Neural progenitor cell (in vitro differentiated cells): ENCODE measurements around the gene SPOCK1.

Experiments used
- EZH2 ChIP-seq: fragments of 200-600 bp; sonication (generic); IDR thresholded peaks from 2 replicates; pipeline ENCODE4 v1.6.1; 2017; ENCODE audit warnings: antibody characterized with exemption, mild to moderate bottlenecking, moderate library complexity
- EZH2phosphoT487 ChIP-seq: fragments of 200-600 bp; sonication (generic); IDR thresholded peaks from 2 replicates; pipeline ENCODE4 v1.6.1; 2017; ENCODE audit warnings: antibody characterized with exemption
- TF ChIP-seq, protein P1 (sequence below): fragments of 200-600 bp; sonication (generic); IDR thresholded peaks from 2 replicates; pipeline ENCODE4 v1.5.1; 2017; ENCODE audit warnings: antibody characterized with exemption, mild to moderate bottlenecking

GRCh38 chr5:137176609-137177008, 322.5 kb downstream of the SPOCK1 start:
- TF ChIP-seq, protein P1, sequence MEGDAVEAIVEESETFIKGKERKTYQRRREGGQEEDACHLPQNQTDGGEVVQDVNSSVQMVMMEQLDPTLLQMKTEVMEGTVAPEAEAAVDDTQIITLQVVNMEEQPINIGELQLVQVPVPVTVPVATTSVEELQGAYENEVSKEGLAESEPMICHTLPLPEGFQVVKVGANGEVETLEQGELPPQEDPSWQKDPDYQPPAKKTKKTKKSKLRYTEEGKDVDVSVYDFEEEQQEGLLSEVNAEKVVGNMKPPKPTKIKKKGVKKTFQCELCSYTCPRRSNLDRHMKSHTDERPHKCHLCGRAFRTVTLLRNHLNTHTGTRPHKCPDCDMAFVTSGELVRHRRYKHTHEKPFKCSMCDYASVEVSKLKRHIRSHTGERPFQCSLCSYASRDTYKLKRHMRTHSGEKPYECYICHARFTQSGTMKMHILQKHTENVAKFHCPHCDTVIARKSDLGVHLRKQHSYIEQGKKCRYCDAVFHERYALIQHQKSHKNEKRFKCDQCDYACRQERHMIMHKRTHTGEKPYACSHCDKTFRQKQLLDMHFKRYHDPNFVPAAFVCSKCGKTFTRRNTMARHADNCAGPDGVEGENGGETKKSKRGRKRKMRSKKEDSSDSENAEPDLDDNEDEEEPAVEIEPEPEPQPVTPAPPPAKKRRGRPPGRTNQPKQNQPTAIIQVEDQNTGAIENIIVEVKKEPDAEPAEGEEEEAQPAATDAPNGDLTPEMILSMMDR: no peak
- no peak for TF ChIP-seq EZH2
- no peak for TF ChIP-seq EZH2phosphoT487
